ENCODE measurements around the gene NFATC2IP. TPM values are rescaled to one million over a fixed set of nuclear protein-coding genes. Genes with fewer than 3 reads are reported as not detected.

The NFATC2IP gene
- total and polyA plus RNA-seq, 9 of the 15 experiments (the other 6 are each of a cell fraction or from before 2014, with no cell fraction given) = 15.6 to 106 (median 46.9) TPM

DNA sequence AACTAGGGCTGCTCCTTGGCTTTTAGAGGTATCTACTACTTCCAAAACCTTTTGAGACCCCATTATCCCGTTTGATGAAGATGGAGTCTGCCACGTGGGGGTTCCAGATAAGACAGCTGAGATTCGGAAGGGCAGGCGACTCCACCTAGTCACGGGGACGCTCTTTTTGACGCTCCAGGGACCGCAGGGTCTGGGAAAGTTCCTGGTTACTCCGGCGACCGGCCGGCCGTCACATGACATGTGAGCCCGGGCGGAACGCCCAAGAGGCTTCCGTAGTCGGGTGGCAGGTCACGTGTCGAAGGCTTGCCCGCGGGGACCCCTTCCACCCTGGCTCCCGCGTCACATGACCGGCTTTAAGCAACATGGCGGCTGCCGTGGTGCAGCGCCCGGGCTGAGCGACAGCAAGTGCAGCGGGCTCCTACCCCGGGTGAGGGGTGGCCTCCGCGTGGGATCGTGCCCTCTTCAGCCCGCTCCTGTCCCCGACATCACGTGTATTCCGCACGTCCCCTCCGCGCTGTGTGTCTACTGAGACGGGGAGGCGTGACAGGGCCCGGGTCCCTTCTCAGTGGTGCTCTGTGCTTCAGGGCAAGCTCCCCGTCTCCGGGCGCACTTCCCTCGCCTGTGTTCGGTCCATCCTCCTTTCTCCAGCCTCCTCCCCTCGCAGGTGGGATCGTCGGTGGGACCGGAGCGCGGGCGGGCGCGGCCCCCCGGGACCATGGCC, 23.9 kb downstream of the NFATC2IP start, which contains the start of gene SPNS1 (continued):
- TF ChIP-seq, protein P1, sequence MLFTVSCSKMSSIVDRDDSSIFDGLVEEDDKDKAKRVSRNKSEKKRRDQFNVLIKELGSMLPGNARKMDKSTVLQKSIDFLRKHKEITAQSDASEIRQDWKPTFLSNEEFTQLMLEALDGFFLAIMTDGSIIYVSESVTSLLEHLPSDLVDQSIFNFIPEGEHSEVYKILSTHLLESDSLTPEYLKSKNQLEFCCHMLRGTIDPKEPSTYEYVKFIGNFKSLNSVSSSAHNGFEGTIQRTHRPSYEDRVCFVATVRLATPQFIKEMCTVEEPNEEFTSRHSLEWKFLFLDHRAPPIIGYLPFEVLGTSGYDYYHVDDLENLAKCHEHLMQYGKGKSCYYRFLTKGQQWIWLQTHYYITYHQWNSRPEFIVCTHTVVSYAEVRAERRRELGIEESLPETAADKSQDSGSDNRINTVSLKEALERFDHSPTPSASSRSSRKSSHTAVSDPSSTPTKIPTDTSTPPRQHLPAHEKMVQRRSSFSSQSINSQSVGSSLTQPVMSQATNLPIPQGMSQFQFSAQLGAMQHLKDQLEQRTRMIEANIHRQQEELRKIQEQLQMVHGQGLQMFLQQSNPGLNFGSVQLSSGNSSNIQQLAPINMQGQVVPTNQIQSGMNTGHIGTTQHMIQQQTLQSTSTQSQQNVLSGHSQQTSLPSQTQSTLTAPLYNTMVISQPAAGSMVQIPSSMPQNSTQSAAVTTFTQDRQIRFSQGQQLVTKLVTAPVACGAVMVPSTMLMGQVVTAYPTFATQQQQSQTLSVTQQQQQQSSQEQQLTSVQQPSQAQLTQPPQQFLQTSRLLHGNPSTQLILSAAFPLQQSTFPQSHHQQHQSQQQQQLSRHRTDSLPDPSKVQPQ (CRISPR knock-in tag; IDR thresholded peaks at IDR 0.05; ENCODE audit: borderline replicate concordance) = peak; percentile 82; the same call in 1 of the 2 replicates
- TF ChIP-seq ELF1 (tag; IDR thresholded peaks at IDR 0.05) (peak; percentile 85), TAF7 (tag; IDR thresholded peaks at IDR 0.05) (peak; percentile 90), SOX6 (IDR thresholded peaks at IDR 0.05) (peak; percentile 53; the same call in 1 of the 2 replicates), L3MBTL2 (IDR thresholded peaks at IDR 0.05) (peak; percentile 95), TOE1 (IDR thresholded peaks at IDR 0.05; ENCODE audit: borderline replicate concordance) (peak; percentile 99), TOE1 (CRISPR knock-in tag; IDR thresholded peaks at IDR 0.05; ENCODE audit: borderline replicate concordance, low read depth) (peak; percentile 30; the same call in 1 of the 2 replicates), FOS (IDR thresholded peaks at IDR 0.05; ENCODE audit: extremely low read depth, insufficient read length) (peak; percentile 70), DIDO1 (tag; IDR thresholded peaks at IDR 0.05; ENCODE audit: low read depth) (peak; percentile 87), ZNF785 (CRISPR knock-in tag; IDR thresholded peaks at IDR 0.05) (no peak), RFX1 (IDR thresholded peaks at IDR 0.05) (peak; percentile 90)
- TF ChIP-seq, protein P2, sequence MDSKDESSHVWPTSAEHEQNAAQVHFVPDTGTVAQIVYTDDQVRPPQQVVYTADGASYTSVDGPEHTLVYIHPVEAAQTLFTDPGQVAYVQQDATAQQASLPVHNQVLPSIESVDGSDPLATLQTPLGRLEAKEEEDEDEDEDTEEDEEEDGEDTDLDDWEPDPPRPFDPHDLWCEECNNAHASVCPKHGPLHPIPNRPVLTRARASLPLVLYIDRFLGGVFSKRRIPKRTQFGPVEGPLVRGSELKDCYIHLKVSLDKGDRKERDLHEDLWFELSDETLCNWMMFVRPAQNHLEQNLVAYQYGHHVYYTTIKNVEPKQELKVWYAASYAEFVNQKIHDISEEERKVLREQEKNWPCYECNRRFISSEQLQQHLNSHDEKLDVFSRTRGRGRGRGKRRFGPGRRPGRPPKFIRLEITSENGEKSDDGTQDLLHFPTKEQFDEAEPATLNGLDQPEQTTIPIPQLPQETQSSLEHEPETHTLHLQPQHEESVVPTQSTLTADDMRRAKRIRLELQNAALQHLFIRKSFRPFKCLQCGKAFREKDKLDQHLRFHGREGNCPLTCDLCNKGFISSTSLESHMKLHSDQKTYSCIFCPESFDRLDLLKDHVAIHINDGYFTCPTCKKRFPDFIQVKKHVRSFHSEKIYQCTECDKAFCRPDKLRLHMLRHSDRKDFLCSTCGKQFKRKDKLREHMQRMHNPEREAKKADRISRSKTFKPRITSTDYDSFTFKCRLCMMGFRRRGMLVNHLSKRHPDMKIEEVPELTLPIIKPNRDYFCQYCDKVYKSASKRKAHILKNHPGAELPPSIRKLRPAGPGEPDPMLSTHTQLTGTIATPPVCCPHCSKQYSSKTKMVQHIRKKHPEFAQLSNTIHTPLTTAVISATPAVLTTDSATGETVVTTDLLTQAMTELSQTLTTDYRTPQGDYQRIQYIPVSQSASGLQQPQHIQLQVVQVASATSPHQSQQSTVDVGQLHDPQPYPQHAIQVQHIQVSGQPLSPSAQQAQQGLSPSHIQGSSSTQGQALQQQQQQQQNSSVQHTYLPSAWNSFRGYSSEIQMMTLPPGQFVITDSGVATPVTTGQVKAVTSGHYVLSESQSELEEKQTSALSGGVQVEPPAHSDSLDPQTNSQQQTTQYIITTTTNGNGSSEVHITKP (IDR thresholded peaks at IDR 0.05; ENCODE audit: partially characterized antibody) = peak; percentile 72
- TF ChIP-seq, protein P3, sequence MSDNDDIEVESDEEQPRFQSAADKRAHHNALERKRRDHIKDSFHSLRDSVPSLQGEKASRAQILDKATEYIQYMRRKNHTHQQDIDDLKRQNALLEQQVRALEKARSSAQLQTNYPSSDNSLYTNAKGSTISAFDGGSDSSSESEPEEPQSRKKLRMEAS (CRISPR knock-in tag; IDR thresholded peaks at IDR 0.05) = peak; percentile 93
- TF ChIP-seq, protein P4, sequence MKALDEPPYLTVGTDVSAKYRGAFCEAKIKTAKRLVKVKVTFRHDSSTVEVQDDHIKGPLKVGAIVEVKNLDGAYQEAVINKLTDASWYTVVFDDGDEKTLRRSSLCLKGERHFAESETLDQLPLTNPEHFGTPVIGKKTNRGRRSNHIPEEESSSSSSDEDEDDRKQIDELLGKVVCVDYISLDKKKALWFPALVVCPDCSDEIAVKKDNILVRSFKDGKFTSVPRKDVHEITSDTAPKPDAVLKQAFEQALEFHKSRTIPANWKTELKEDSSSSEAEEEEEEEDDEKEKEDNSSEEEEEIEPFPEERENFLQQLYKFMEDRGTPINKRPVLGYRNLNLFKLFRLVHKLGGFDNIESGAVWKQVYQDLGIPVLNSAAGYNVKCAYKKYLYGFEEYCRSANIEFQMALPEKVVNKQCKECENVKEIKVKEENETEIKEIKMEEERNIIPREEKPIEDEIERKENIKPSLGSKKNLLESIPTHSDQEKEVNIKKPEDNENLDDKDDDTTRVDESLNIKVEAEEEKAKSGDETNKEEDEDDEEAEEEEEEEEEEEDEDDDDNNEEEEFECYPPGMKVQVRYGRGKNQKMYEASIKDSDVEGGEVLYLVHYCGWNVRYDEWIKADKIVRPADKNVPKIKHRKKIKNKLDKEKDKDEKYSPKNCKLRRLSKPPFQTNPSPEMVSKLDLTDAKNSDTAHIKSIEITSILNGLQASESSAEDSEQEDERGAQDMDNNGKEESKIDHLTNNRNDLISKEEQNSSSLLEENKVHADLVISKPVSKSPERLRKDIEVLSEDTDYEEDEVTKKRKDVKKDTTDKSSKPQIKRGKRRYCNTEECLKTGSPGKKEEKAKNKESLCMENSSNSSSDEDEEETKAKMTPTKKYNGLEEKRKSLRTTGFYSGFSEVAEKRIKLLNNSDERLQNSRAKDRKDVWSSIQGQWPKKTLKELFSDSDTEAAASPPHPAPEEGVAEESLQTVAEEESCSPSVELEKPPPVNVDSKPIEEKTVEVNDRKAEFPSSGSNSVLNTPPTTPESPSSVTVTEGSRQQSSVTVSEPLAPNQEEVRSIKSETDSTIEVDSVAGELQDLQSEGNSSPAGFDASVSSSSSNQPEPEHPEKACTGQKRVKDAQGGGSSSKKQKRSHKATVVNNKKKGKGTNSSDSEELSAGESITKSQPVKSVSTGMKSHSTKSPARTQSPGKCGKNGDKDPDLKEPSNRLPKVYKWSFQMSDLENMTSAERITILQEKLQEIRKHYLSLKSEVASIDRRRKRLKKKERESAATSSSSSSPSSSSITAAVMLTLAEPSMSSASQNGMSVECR (CRISPR knock-in tag; IDR thresholded peaks at IDR 0.05) = peak; percentile 99

All from K562 (cell line).